GM19025 (cell line): ENCODE results near the gene LPIN3.
A peak's percentile ranks its signal among the peaks of the same experiment; 100 is the strongest.

Experiments used
- ATAC-seq: cut with Tn5 transposase; IDR thresholded peaks from one replicate; pipeline ENCODE4 v1.9.1; 2021; ENCODE audit warnings: mild to moderate bottlenecking, low read depth, moderate library complexity; ENCODE audit not compliant: unreplicated experiment

The LPIN3 gene

GRCh38 chr20:41320441-41320840 lies 20.2 kb upstream of the LPIN3 start:
- no peak for ATAC-seq

DNA sequence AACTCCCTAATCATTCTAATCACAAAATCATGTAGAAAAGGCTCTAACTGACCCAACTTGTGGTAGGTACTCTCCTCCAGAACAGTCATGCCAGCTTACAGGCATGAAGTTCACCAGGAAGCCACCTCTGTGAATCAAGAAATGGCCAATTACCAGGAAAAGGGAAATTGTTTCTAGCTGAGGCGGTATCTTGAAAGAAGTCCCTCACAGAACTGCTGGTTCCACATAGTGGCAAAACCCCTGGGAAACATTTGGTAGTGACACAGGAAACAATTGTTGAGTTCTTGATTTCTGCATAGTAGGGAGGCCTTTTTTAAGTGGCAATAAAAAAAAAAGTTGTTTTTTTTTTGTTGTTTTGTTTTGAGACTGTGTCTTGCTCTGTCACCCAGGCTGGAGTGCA lies 19.6 kb upstream of the LPIN3 start:
- ATAC-seq: no peak

DNA sequence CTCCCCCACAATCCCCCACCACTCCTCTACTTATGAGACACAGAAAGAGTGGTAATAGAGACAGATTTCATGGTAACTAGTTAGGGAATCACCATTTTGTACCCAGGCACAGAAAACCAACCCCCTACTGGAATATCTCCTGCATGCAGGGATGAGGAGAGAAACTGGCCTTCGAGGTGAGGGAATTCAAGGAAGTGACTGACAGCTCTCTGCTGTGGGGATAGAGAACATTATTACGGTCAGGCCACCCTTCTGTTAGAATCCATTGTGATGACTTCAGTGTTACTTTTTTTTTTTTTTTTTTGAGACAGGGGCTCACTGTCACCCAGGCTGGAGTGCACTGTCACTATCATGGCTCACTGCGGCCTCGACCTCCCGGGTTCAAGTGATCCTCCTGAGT lies 13.4 kb upstream of the LPIN3 start:
- no peak for ATAC-seq

- peak; percentile 57 for ATAC-seq
Observed at GRCh38 chr20:41329435-41330342, 10.9 kb upstream of the LPIN3 start.

DNA sequence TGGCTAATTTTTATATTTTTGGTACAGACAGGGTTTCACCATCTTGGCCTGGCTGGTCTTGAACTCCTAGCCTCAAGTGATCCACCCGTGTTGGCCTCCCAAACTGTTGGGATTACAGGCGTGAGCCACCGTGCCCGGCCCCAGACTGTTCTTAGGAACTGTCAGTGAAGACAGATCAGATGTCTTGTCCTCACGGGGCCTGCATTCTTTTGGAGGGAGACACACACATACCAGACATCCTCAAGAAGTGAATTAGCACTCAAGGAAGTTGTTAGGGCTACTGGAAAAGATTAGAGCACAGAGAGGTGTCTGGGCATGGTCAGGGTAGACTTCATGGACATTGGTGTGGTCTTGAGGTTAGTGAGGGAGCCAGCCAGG lies 10.3 kb upstream of the LPIN3 start:
- ATAC-seq: no peak

DNA sequence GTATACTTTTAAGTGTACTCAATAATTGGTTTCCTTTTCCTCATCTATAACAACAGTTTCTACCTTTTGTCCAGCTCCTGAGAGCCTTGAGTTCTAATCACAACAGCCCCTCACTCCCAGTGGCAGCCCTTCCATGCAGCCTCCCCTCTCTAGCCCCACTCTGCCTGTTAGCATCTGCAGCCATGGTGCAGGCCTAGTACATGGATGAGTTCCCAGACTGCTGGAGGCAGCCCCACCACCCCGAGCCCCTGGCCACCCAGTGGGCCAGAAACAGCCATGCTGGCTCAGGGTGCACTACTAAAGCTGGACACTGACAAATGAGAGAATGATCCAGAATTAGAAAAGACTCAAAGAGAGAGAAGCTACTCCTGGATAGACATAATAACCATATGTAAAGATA lies 9.7 kb upstream of the LPIN3 start:
- no peak for ATAC-seq

GRCh38 chr20:41331731-41332130 lies 8.9 kb upstream of the LPIN3 start:
- no peak for ATAC-seq

DNA sequence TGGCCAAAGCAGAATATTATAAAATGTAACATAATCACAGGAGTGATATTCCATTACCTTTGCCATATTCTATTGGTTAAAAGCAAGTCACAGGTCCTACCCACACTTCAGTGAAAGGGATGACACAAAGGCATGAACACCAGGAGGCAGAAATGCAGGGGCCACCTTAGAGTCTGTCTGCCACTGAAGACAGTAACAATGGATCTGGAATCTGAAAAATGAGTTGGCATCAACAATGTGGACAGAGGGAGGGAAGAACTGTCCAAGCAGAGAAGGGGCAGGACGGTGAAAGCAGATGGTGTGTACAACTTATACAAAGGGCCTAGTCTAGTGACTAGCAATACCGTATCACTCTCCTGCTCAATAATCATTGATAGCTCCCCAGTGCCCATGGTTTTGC lies 6.6 kb upstream of the LPIN3 start:
- ATAC-seq: no peak

DNA sequence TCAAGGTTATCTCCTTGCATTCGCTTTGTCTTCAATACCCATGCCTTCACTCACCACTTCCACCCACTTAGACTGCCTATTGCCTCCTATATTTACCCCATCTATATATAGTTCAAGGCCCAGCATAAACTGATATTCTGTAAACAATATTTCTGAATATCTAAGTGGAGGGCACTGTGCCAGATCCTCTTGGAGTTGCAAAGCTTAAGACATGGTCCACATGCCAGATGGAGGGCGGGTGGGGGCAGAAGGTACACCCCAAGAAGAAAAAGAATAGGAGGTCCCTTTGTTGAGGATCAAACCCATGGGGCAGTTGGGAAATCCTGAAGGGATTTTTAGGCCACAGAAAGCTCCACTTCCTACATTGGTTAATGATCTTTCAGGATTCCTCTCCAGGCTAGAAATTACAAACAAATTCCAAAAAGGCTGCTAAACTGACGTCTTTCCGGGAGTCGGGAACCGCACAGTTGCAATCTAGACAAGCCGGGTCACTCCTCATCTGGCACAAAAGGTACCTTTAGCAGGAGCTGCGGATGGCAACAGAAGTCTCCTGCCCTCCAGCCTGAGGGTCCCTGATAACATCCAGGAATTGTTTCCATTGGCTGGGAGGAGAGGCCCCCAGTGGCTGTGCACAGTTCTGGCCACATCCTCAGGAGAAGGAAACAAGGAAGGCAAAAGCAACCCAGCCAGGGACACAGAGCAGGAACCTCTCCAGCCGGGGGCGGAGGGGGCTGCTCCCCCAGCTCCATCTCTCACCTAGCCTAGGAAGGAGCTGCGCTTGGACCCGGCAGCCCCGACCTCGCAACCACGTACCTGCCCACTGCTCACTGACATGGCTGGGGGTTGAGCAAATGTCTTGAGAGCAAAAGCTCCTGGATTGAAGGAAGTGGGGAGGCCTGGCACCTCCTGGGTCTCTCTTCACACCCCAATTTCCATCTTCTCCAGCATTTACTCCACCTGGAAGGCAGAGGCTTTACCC lies 5.9 kb upstream of the LPIN3 start:
- no peak for ATAC-seq

GRCh38 chr20:41335591-41335990 lies 5.0 kb upstream of the LPIN3 start:
- ATAC-seq: no peak

GRCh38 chr20:41336711-41337492 lies 3.7 kb upstream of the LPIN3 start:
- no peak for ATAC-seq

DNA sequence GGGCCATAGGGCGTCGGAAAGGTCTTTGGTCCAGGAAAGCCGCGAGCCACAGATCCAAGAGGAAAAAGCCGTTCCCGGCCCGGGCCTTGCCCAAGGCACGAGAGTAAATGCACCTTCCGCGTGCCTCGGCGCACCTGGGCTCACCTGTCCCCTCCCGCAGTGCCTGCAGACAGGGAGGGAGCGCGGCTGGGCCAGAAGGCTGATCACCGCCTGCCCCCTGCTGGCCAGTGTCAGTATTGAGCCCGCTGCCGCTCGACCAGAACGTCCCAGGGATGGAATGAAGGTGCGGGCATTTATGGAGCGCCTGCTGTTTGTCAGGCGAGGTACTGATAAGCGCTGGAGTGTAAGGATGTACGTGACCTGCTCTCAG lies 679 bp upstream of the LPIN3 start:
- peak; percentile 70 for ATAC-seq

GRCh38 chr20:41342474-41343464 lies 2.1 kb downstream of the LPIN3 start:
- no peak for ATAC-seq

- no peak for ATAC-seq
Observed at GRCh38 chr20:41344477-41344876, 3.9 kb downstream of the LPIN3 start.

DNA sequence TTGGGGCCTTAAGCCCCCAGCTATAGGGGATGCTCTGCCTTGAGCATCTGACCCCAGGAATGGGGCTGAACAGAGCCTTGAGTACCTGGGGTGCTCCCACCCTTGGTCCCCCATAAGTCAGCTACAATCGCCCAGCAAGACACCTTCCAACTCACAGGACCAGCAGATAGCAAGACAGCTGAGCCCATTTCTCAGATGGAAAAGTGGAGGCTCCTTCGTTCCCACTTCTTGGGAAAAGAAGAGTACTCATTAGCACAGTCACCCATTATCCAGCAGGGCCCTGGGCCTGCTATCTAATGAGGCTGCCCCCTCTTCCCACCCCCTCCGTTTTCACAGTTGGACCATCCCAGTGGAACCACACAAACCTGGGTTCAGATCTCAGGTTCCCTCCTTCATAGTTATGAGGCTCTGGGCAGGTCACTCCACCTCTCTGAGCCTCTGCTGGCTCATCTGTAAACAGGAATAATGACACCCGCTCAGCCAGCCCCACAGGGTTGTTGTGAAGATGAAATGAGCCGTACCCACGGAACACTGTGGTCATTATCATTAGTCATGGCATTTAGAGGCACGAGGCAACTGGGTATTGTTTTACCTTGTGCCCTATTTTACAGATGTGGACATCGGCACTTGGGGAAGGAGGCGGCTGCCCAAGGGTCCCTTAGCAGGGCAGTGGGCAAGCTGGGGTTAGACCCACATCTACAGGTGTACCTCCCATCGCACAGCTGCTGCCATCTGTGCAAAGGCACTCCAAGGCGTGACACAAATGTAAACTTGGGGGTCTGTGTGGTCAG lies 4.5 kb downstream of the LPIN3 start:
- ATAC-seq: no peak

GRCh38 chr20:41345729-41346067 lies 5.1 kb downstream of the LPIN3 start:
- ATAC-seq: no peak

- ATAC-seq: no peak
Observed at GRCh38 chr20:41347523-41348429, 7.2 kb downstream of the LPIN3 start.
